Raji (cell line): ENCODE measurements around the gene KLHL11.

Source experiments
- POLR2A ChIP-seq: IDR thresholded peaks from 2 replicates; pipeline ENCODE4 v1.6.1; 2011; ENCODE audit warnings: low read depth, low read length, control low read depth; ENCODE audit not compliant: insufficient read depth

Gene KLHL11

DNA sequence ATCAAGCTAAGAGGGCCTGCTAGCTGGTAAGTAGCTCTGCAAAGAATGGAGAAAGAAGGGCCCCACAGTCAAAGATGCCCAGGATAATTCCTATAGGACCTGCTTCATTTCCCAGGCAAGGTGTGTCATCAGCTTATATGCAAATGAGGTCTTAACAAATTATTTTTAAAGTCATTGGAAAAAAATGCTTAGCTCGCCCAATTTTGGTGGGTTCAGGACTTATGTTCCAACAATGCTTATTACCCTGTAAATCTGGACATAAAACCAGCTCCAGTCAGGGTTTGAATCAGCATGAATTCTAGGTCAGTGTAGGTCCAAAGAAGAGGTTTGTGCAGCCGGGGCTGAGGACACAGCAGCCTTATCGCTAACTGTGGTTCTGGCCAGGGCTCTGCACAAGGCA is 28.2 kb upstream of the KLHL11 start:
- TF ChIP-seq POLR2A, result no peak

DNA sequence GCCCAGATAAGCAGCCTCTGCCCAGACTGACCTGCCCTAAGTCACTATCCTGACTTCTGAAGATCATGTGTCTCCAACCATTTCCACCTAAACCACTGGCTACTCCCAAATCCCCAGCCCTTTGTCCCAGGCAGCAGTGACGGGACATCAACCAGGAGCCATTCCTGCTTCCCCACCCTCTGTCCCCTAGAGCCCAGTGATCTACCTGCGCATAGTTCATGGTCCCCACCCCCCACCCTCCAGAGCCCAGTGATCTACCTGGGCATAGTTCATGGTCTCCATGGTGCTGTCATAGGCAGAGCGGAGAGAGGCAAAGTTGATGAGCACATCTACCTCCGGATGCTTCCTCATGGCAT is 26.8 kb upstream of the KLHL11 start:
- no peak for TF ChIP-seq POLR2A

DNA sequence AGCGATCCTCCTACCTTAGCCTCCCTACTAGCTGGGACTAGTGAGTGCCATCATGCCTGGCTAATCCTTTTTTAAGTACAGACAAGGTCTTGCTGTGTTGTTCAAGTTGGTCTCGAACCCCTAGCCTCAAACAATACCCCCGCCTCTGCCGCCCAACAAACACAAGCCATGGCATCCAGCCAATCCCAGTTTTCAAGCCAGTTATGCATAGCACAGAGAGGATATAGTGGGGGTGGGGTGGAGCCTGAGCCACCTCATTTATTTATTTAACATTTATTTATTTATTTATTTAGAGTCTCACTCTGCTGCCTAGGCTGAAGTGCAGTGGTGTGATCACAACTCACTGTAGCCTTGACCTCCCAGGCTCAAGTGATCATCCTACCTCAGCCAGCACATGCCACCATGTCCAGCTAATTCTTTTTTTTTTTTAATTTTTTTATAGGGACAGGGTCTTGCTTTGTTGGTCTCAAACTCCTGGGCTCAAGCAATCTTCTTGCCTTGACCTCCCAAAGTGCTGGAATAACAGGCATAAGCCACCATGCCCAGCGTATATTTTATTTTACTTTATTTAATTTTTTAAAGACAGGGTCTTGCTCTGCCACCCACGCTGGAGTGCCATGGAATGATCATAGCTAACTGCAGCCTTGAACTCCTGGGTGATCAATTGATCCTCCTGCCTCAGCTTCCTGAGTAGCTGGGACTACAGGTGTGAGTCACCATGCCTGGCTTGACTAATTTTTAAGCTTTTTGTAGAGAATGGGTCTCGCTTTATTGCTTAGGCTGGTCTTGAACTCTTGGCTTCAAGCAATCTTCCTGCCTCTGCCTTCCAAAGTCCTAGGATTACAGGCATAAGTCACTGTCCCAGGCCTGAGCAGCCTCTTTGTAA is 26.2 kb upstream of the KLHL11 start:
- TF ChIP-seq POLR2A, result no peak

DNA sequence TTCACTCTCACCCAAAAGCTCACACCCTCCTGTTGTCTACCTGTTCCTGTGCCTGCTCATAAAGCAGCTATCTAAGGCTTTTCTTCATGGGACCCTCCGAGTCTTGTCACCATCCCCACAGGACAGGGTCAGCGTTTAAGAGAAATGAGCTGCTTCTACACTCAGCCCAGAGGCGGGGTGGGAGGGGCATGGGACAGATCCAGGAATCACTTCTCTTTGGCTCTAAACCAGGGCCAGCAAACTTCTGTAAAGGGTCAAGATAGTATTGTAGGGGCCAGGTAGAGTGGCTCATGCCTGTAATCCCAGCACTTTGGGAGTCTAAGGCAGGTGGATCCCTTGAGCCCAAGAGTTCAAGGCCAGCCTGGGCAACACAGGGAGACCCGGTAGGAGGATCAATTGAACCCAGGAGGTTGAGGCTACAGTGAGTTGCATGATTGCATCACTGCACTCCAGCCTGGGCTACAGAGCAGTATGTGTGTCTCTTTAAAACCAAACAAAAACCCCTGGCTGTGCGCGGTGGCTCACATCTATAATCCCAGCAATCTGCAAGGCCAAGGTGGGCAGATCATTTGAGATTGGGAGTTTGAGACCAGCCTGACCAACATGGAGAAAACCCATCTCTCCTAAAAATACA is 23.2 kb upstream of the KLHL11 start:
- no peak for TF ChIP-seq POLR2A

DNA sequence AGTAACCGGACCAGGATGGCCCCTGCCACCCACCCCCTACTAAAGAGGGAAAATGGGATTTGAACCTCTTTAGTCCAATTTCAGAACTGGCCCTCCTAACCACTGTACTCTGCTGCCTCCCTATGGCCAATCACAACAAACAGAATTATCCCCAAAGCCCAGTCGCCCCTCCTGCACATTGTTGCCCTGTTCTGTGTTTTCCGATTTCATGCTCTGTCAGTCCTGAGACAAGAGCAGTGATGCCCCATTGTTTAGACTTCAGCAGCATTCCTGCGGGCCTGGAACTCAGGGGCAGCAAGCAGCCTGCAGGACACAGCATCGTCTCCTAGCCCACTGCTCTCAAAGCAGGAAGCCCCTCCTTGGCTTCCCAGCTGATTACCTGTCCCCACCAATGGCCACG is 20.5 kb upstream of the KLHL11 start:
- no peak for TF ChIP-seq POLR2A

DNA sequence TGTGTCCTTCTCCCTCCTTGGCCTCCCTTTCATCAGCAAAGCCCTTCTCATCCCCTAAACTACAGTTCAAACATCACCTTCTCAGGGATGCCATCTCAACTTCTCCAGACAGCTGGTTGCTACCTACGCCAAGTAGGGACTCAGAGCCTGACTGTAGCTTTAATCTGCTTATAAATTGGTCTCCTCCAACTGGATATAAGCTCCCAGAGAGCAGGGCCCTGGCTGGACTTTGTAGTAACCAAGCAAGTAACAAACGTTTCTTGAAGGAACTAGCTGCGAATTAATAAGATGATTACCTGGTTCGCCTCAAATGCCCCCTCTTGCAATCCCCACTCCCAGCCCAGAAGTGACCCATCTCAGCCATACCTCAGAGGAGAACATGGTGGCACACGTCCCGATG is 17.5 kb upstream of the KLHL11 start:
- no peak for TF ChIP-seq POLR2A

DNA sequence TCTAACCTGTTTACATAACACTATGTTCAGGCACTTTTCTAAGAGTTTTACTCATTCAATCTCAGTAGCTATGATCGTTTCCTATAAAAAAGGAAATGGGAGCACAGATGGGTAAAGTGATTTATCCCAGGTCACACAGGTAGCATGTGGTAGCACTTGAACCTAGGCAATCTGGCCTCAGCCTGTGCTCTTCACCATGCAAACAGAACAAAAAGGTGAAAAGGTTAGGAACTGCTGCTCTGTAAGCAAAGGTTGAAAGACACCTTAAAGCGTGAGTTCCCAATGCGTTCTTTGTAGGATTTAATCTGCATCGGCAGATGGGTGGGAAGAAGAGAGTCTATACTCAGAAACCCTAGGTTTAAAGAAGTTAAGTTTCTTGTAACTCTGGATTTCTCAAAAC is 14.9 kb upstream of the KLHL11 start:
- TF ChIP-seq POLR2A, result no peak

DNA sequence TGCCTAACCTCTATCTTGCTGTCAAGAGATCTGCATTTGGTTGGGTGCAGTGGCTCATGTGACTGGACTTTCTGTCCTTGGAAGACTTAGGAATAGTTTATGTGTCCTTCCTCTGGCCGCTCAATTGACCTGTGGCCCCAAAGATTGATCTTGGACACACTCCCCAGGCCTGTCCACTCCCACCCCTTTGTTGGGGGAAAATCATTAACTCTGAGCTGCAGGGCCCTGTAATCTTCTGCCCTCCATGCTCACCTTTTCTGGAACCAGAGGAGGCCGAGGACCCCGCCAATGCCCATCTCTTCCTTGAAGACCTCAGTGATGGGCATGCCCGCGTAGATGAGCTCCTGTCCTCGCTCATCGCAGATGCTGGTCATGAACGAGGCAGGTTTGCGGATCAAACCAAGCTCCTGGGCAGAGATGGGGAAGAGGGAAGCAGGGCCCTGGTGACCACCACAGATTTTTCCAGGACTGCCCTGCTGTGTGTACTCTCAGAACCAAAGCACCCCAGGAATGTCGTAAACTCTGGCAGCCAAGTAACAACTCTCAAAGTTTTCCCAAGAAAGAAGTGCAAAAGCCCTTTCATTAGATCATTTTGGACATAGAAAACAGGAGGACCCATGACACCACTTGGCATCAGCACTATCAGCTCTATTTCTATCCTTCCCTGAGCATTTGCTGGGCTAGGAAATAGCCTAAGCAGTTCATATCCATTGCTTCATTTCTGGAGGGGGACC is 8.5 kb upstream of the KLHL11 start:
- TF ChIP-seq POLR2A, result no peak

DNA sequence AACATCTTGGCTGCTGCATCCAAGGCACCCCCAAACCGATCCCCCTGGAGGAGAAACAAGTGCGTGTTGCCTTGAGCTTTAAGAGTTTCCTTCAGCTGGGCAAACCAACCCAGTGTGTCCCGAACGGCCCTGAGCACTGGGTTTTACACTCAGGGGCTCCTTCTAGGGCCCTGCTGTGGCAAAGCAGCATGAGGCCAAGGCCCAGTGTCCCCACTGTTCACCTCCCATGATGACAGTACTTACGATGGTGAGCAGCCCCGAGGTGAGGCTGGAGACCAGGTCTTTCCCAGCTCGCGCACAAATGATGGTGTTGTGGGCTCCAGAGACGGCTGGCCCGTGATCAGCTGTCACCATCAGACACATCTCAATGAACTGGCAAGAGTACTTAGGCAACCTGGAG is 6.6 kb upstream of the KLHL11 start:
- TF ChIP-seq POLR2A, result no peak

DNA sequence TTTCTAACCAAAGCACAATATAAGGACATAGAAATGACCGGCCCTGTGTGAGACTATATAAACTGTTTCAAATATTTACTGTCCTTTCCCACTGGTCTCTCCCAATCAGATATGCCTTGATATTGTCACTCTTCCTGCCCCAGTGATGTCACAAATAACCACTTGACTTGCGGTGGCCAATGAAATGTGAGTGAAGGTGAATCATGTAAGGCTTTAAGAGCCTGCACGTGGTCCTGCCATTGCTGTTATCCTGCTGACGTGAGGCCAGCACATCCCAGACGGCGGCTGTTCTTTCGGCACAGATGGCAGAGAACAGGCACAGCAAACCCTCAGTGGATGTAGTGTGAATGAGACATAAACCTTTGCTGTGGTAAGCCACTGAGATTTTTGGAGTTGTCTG is 5.4 kb upstream of the KLHL11 start:
- TF ChIP-seq POLR2A, result no peak

DNA sequence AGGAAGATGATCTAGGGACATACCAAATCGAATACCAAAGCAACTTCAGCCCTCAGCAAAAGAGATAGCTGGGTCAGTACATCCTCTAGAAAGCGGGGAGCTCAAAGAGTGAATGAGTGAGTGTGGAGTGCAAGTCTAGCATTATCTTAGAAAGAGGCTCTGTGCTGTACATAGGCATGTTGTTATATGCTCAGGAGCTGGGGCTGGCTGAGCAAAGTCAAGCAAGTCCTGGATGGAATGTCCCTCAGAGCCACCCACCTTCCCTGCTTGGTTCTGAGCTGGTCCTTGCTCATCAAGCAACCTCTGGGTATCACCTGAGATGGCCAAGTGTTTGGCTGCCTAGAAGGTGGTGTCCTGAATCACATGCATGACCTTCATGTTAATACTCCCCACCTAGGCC is 4.9 kb upstream of the KLHL11 start:
- TF ChIP-seq POLR2A, result no peak

DNA sequence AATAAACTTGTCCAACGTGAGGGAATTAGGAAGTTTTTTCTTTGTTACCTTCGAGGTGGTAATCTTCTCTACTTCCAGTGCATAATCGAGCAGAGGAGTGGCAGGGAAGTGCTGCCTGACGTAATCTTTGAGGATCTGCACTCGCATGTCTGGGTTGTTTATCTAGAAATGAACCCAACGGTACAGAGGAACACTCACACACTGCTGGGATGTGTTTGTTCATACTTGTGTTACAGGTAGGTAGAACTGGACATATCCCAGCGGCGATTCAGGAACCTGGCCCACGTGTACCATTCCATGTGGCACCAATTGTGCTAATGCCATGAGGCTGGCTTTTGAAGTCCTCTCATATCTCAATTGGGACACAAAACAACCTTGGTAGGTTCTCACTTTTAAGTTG is 4.2 kb upstream of the KLHL11 start:
- no peak for TF ChIP-seq POLR2A

DNA sequence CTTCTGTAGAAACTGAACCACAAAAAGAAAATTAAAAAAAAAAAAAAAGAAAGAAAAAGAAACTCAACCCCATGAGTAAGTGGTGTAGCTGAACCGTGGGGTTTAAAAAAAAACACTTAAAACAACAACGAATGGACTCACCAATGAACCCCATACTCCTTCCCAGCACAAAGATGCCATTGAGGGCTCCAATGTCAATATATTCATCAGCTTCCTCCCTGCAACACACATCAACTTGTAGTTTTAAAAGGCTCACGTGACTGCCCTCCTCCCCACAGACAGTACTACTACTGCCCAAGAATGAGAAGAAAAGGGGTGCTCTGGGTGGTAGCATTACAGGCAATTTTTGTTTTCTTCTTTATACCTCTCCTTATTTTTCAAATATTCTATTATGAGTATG is 3.3 kb upstream of the KLHL11 start:
- no peak for TF ChIP-seq POLR2A

DNA sequence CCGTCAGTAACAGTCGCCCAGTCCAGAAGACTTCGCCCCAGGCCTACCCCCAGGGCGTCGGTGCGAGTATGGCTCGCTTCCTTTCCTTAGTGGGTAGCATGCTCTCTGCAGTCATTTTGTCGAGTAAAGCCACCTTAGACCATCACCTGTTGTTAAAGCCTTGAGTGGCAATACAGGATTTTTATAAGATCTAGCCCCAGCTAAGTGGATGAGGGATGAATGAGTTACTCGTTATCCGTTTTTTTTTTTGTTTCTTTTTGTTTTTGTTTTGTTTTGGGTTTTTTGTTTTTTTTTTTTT is 322 bp upstream of the KLHL11 start:
- TF ChIP-seq POLR2A, result peak; percentile 52; the same call in 1 of the 2 replicates

DNA sequence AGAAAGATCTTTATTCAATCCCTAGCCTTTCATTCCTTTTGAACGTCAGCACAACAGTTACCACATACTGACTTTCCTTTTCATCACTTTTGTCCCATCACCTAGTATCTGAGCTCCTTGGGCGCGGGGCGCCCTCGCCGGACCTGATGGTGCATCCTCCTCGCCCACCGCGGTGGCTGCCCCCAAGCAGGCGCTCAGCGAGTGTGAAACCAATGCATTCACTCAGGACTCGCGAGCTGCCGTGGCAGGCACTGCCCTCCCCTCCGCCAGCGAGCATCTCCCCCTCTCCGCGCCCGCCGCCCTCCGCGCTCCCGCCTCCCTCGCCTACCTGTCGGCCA is 756 bp downstream of the KLHL11 start:
- TF ChIP-seq POLR2A, result no peak
